ENCODE results near the gene KCNA1.

The KCNA1 gene

DNA sequence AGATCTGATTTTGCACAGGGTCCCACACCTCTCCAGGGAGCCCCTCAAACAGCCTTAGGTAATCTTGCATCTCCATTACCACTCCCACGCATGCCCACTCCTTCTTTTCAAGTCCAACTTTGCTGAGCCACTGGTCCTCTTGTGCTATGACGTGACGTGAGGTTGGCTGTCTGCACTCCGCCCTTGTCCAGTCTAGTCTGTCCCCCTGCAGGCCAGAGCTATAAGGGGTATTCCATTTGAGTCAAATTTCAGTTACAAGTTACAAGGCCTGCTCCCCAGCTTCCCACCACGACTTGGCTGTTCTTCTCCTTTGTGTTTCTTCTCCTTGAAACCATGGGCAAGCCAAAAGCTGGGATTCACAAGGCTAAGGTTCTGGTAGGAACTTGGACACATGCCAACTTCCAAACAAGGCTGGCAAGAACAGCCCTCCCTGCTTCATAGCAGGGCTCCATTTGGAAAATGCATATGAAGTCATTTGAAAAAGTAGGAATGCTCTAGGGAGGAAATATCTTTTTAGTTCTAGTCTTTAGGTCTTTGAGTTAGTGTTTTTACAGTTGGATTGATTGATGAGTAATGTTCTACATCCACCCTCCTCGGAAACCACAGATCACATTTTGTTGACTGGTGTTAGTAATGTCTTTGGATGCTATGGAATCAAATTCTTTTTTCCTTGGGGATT is 49.1 kb downstream of the KCNA1 start:
- no peak for DNase-seq (ENCODE audit: low read depth in 3 of 3, low spot score in 1 of 3)

DNA sequence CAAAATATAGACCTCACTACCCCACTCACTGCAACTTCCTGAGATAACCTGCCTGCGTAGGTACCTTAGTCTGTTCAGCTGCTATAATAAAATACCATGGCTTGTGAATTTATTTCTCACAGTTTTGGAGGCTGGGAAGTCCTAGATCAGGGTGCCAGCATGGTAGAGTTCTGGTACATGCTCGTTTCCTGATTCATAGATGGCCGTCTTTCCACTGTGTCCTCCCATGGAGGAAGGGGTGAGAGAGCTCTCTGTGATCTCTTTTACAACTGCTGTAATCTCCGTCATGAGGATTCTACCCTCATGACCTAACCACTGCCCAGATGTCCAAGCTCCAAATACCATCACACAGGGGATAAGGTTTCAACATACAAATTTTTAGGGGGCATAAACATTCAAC is 49.7 kb downstream of the KCNA1 start:
- DNase-seq (ENCODE audit: low read depth in 3 of 3, low spot score in 1 of 3), result no peak

DNA sequence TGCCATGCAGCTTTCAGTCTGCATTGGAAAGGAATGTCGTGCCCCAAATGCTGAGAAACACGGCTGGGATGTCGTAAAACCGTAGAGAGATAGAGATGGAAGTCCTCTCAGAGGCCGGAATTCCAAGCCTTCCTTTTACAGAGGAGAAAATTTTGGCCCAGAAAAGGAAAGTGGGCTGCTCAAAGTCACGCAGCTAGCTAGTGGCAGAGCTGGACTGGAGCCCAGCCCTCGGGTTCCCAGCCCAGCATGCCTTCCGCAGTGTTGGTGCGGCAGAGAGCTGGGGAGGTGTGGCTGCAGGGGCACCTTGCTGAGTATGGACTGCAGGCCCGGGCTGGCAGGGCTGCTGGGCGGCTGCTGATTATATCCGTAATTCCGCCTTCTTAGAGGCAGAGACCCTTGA is 50.3 kb downstream of the KCNA1 start:
- no peak for DNase-seq (ENCODE audit: low read depth in 3 of 3, low spot score in 1 of 3)

DNA sequence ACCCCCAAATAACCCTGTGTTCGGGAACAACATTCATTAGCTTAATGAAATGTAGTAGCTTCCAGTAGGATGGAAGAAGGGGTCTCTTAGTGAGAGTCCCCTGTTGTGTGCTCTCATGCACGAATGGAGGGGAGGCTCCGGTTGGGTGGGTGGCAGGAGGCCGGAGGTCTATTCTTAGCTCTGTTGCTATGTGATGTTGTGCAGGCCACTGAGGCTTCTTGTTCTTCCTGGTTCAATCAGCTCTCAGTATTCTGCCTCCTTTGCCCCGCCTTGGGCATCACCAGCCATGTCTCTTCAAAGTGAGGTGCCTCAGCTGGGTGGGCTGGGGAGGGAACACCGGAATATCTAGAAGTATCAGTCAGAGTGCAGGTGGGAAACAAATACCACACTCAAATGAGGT is 50.8 kb downstream of the KCNA1 start:
- DNase-seq (ENCODE audit: low read depth in 3 of 3, low spot score in 1 of 3), result no peak

DNA sequence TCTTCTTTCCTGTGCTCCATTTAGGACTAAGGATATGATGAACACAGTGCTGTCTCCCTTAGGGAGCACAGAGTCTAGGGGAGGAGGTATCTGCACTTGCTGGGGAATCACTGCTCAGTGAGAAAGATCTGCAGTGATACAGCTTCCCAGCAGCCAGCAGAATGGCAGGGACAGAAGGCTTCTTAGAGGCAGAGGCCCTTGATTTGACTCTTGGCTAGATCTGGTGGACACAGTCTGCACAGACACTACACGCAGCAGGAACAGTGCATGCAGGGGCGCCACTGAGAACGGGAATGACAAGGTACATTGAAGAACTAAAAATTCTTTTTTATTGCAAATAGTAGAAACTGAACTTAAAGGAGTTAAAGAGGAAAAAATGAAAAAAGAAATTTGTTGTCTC is 51.6 kb downstream of the KCNA1 start:
- DNase-seq (ENCODE audit: low read depth in 3 of 3, low spot score in 1 of 3), result no peak

DNA sequence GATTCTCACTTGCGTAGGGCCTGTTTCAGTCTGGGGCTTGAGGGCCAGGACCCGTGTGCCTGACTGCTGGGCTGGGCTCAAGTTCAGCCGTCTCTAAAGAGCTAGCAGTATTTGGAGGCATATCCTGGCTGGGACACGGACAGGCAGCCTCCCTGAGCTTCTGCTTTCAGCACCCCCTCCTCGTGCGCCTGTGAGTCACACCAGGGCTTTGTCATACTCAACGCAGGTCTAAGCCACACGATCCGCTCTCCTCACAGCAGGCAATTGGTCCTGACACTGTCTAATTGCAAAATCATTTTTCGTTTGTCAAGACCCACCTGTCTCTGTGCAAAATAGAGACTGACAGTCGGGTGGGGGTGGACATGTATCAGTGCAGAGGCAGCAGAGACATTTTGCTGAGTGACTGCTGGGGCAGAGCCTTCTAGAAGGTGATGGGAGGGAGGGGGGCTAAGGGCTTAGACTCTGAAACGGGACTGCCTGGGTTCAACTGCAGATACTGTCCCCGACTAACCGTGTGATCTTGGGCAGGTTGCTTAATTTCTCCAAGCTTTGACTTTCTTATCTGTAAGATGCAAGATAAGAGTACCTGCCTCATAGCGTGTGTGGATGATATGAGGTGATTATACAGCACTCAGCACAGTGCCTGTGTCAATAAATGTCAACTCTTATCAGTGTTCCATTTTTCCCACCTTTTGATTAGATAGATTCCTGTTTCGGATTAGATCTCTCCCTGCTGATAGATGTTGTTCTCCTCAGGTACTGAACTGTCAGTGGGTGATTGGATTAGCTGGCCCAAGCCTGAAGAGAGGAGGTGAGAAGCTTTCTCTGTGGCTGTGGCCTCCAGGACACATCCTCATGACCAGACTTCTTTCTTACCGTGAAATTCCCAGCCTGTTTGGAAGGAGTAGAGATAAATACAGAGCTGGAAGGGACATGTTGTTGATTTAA is 53.1 kb downstream of the KCNA1 start:
- DNase-seq (ENCODE audit: low read depth in 3 of 3, low spot score in 1 of 3), result no peak
